Germinal center (tissue), 1 donor: ENCODE results near the gene LIMA1.
"Not testable (repeated sequence)": the region's sequence is repeated elsewhere in the genome, so short reads cannot be mapped to it uniquely, and the experiment has no call there.

ENCODE experiments used
- DNase-seq: peaks from one replicate; pipeline ENCODE4 v3.0.0; 2012; ENCODE audit warnings: mixed read lengths, low spot score

The LIMA1 gene

GRCh38 chr12:50287271-50287670 is 4.0 kb upstream of the LIMA1 start:
- no peak for DNase-seq

- DNase-seq: no peak
Observed at GRCh38 chr12:50285253-50285652, 1.9 kb upstream of the LIMA1 start.

GRCh38 chr12:50282721-50283228 is 545 bp downstream of the LIMA1 start:
- no peak for DNase-seq

- DNase-seq: no peak
Observed at GRCh38 chr12:50279501-50279900, 3.8 kb downstream of the LIMA1 start.

GRCh38 chr12:50276912-50277671 is 6.2 kb downstream of the LIMA1 start:
- DNase-seq: no peak

- DNase-seq: no peak
Observed at GRCh38 chr12:50276068-50276467, 7.3 kb downstream of the LIMA1 start.

- DNase-seq: no peak
Observed at GRCh38 chr12:50275556-50275955, 7.8 kb downstream of the LIMA1 start.

- DNase-seq: not testable (repeated sequence)
Observed at GRCh38 chr12:50275127-50275526, 8.2 kb downstream of the LIMA1 start.

GRCh38 chr12:50271724-50272247 is 11.5 kb downstream of the LIMA1 start:
- no peak for DNase-seq

- DNase-seq: no peak
Observed at GRCh38 chr12:50268482-50268881, 14.8 kb downstream of the LIMA1 start.

- no peak for DNase-seq
Observed at GRCh38 chr12:50265770-50266524, 17.4 kb downstream of the LIMA1 start.

- no peak for DNase-seq
Observed at GRCh38 chr12:50263832-50264231, 19.5 kb downstream of the LIMA1 start.

- no peak for DNase-seq
Observed at GRCh38 chr12:50261654-50262053, 21.7 kb downstream of the LIMA1 start.

GRCh38 chr12:50258167-50258551 is 25.2 kb downstream of the LIMA1 start:
- no peak for DNase-seq

GRCh38 chr12:50257236-50258166 is 25.8 kb downstream of the LIMA1 start:
- no peak for DNase-seq

- DNase-seq: no peak
Observed at GRCh38 chr12:50256761-50257160, 26.6 kb downstream of the LIMA1 start.

- DNase-seq: no peak
Observed at GRCh38 chr12:50252977-50253602, 30.2 kb downstream of the LIMA1 start.

GRCh38 chr12:50251619-50252252 is 31.6 kb downstream of the LIMA1 start:
- no peak for DNase-seq

- no peak for DNase-seq
Observed at GRCh38 chr12:50249464-50250182, 33.7 kb downstream of the LIMA1 start.

- DNase-seq: no peak
Observed at GRCh38 chr12:50248883-50249282, 34.4 kb downstream of the LIMA1 start.
